ENCODE data around the gene SOX21. TPM values are rescaled to one million over a fixed set of nuclear protein-coding genes. Genes with fewer than 3 reads are reported as not detected.
"Not testable (repeated sequence)": the region's sequence is repeated elsewhere in the genome, so short reads cannot be mapped to it uniquely, and the experiment has no call there.

Gene SOX21
- total RNA-seq, 3 donors from 2014 or later, result not detected

DNA sequence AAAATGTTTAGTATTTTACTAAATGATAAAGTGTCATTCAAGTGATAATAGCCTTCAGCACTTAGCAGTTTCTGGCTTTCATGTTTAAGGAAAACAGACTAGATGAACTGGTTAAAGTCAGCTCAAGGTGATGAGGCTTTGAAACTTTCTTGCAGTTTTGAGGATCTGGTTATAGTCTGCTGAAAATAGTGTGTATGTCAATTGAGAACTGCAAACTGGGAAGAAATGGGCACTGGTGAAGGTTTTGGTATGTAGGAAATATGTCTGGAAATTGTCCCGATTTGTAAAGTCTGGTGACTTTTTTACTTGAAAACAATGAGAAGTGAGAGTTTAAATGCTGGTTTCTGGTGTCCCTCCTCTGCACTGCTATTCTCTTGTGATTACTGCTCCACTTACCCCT is 36.8 kb upstream of the SOX21 start:
- Histone ChIP-seq H3K4me1 (ENCODE audit: low read depth) (no peaks in the 10 kb centered on the region), H3K36me3 (ENCODE audit: low read depth) (no peaks in the 10 kb centered on the region), H3K9me3 (no peaks in the 10 kb centered on the region), H3K4me3 (no peak overlapping the region)
- DNase-seq (no peak), ATAC-seq (no peak)
- TF ChIP-seq, protein P1, sequence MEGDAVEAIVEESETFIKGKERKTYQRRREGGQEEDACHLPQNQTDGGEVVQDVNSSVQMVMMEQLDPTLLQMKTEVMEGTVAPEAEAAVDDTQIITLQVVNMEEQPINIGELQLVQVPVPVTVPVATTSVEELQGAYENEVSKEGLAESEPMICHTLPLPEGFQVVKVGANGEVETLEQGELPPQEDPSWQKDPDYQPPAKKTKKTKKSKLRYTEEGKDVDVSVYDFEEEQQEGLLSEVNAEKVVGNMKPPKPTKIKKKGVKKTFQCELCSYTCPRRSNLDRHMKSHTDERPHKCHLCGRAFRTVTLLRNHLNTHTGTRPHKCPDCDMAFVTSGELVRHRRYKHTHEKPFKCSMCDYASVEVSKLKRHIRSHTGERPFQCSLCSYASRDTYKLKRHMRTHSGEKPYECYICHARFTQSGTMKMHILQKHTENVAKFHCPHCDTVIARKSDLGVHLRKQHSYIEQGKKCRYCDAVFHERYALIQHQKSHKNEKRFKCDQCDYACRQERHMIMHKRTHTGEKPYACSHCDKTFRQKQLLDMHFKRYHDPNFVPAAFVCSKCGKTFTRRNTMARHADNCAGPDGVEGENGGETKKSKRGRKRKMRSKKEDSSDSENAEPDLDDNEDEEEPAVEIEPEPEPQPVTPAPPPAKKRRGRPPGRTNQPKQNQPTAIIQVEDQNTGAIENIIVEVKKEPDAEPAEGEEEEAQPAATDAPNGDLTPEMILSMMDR (IDR thresholded peaks at IDR 0.05), result no peak
- intact Hi-C loops (cut with DNase I, micrococcal nuclease), result no loop called here

DNA sequence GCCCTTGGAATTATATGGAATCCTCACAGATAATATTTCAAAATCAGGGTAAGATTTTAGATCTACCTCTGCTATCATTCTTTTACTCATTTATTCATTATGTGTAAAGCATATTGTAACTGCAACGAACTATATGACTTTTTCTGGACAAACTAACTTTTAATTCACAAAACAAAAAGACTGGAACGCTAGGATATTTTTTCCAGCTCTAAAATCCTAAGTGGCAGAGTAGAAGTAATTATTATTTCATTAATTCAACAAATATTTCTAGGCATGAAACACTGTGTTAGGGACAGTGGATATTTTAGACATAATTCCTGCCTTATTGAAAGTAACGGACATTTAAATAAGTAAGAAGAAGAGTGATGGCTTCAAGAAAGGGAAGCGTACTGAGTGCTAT is 26.9 kb upstream of the SOX21 start:
- Histone ChIP-seq H3K4me1 (ENCODE audit: low read depth) (no peaks in the 10 kb centered on the region), H3K36me3 (ENCODE audit: low read depth) (no peaks in the 10 kb centered on the region), H3K9me3 (no peaks in the 10 kb centered on the region), H3K4me3 (no peak overlapping the region)
- DNase-seq (no peak), ATAC-seq (no peak)
- intact Hi-C loops (cut with DNase I, micrococcal nuclease), result no loop called here
- TF ChIP-seq, protein P1 (IDR thresholded peaks at IDR 0.05), result no peak

DNA sequence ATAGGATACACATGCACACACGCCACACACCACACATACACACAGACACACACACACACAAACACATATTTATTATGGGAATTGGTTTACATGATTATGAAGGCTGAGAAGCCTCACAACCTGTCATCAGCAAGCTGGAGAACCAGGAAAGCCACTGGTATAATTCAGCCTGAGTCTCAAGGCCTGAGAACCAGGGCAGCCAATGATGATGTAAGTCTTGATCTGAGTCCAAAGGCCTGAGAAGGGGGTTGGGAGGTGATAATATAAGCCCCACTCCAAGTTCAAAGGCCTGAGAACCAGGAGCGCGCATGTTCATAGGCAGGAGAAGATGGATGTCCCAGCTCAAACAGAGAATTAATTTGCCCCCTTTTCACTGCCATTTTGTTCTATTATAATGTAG is 18.7 kb upstream of the SOX21 start:
- TF ChIP-seq, protein P1 (IDR thresholded peaks at IDR 0.05), result no peak
- Histone ChIP-seq H3K9me3 (peaks cover 4% of the 10 kb centered on the region), H3K4me3 (no peak overlapping the region), H3K4me1 (ENCODE audit: low read depth) (no peaks in the 10 kb centered on the region), H3K36me3 (ENCODE audit: low read depth) (no peaks in the 10 kb centered on the region)
- DNase-seq, result no peak
- ATAC-seq, result no peak
- intact Hi-C loops (cut with DNase I, micrococcal nuclease), result no loop called here

DNA sequence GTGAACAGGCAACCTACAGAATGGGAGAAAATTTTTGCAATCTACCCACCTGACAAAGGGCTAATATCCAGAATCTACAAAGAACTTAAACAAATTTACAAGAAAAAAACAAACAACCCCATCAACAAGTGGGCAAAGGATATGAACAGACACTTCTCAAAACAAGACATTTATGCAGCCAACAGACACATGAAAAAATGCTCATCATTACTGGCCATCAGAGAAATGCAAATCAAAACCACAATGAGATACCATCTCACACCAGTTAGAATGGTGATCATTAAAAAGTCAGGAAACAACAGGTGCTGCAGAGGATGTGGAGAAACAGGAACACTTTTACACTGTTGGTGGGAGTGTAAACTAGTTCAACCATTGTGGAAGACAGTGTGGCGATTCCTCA is 17.6 kb upstream of the SOX21 start:
- H3K9me3 ChIP-seq; ATAC-seq; intact Hi-C loops (cut with DNase I, micrococcal nuclease); DNase-seq; H3K36me3 ChIP-seq (ENCODE audit: low read depth); H3K4me3 ChIP-seq; H3K4me1 ChIP-seq (ENCODE audit: low read depth): not testable (repeated sequence)

DNA sequence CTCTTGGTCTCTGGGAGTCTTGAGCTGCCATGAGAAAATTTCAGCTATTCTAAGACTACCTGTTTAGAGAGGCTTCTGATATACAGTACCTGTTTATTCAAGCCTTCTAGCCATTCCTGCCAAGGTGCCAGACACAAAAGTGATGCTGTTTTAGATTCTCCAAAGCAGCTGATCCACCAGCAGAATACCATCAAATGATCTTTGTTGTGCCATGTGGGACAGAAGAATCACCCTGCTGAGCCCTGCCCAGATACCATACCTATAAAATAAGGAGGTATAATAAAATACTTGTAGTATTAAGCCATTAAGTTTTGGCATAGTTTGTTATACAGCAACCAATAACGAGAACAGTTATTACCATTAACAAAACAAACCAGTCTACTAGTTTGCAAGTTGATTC is 14.1 kb upstream of the SOX21 start:
- no peak for DNase-seq
- H3K36me3 ChIP-seq (ENCODE audit: low read depth), result no peaks in the 10 kb centered on the region
- no peak for ATAC-seq
- intact Hi-C loops (cut with DNase I, micrococcal nuclease), result no loop called here
- no peaks in the 10 kb centered on the region for H3K4me1 ChIP-seq (ENCODE audit: low read depth)
- peaks cover 4% of the 10 kb centered on the region for H3K9me3 ChIP-seq
- no peak overlapping the region for H3K4me3 ChIP-seq
- TF ChIP-seq, protein P1 (IDR thresholded peaks at IDR 0.05), result no peak

DNA sequence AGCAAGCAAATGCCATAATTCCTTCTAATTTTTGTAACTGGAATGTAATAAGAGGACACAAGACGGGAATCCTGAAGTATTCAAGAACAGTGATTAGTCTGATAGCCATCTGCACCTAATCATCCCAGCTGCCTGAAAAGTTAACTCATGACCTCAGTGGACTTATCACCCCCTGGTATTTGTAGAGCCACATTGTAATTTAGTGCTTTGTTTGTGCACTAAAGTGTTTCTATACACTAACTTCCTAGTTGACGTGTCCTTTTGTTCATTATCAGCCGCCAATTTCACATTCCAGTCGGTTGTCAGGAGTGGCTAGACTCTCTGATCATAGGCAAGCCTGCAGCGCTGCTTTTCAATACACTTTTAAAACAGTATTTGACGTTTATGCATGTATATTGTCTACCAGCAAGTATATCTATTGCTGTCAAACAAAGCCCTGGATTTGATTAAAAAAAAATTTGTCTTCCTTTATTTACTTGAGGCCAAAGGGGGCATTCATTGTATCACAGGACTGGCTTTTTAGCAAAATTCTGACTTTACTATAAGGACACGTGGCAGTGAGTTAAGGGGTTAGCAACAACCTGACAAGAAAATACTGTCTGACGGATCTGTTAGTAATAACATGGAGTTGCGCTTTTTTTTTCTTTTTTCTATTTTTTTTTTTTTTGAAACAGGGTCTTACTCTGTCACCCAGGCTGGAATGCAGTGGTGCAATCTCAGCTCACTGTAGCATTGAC is 10.4 kb upstream of the SOX21 start:
- DNase-seq, result no peak
- H3K4me1 ChIP-seq (ENCODE audit: low read depth), result no peaks in the 10 kb centered on the region
- TF ChIP-seq, protein P1 (IDR thresholded peaks at IDR 0.05), result no peak
- H3K9me3 ChIP-seq, result peaks cover 4% of the 10 kb centered on the region
- intact Hi-C loops (cut with DNase I, micrococcal nuclease), result no loop called here
- H3K4me3 ChIP-seq, result no peak overlapping the region
- no peak for ATAC-seq
- no peaks in the 10 kb centered on the region for H3K36me3 ChIP-seq (ENCODE audit: low read depth)

DNA sequence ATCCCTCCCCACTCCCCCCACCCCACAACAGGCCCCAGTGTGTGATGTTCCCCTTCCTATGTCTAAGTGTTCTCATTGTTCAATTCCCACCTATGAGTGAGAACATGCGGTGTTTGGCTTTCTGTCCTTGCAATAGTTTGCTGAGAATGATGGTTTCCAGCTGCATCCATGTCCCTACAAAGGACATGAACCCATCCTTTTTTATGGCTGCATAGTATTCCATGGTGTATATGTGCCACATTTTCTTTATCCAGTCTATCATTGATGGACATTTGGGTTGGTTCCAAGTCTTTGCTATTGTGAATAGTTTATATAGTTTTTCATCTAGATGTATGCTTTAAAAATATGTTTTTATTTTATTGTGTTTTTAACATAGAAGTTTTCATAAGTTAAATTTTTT is 6.4 kb upstream of the SOX21 start:
- H3K4me3 ChIP-seq; H3K4me1 ChIP-seq (ENCODE audit: low read depth); H3K9me3 ChIP-seq; intact Hi-C loops (cut with DNase I, micrococcal nuclease); ATAC-seq; DNase-seq; H3K36me3 ChIP-seq (ENCODE audit: low read depth): not testable (repeated sequence)

All from mucosa of descending colon (tissue), 3 donors.